Heart left ventricle (tissue), 16 donors: ENCODE measurements around the gene TNFAIP3. TPM values are rescaled to one million over a fixed set of nuclear protein-coding genes. Genes with fewer than 3 reads are reported as not detected.
"Not testable (repeated sequence)": the region's sequence is repeated elsewhere in the genome, so short reads cannot be mapped to it uniquely, and the experiment has no call there.

Experiments
- ATAC-seq, 4 donors: fragments of 200-7000 bp; cut with Tn5 transposase; one replicate each; pipeline ENCODE4 v1.9.1; 2020 to 2022; ENCODE audit warnings: moderate library complexity in 4 of 4, mild to moderate bottlenecking in 3 of 4, moderate number of reproducible peaks in 1 of 4
- DNase-seq, 5 donors: peaks; one replicate each; pipeline ENCODE4 v3.0.0-alpha.2; 2020
- H3K27ac ChIP-seq, 12 donors: fragments of 200-600 bp; sonication (generic) in 4 of 12; one replicate each; pipeline versions ENCODE4 v1.5.0 to v1.8.0; 2016 to 2022; ENCODE audit warnings: mild to moderate bottlenecking in 2 of 12
- H3K27me3 ChIP-seq, 9 donors: fragments of 200-600 bp; sonication (generic) in 2 of 9; one replicate each; pipeline versions ENCODE4 v1.5.1 to v1.8.0; 2016 to 2022; ENCODE audit warnings: mild to moderate bottlenecking in 3 of 9
- H3K36me3 ChIP-seq, 9 donors: fragments of 200-600 bp; sonication (generic) in 2 of 9; one replicate each; pipeline versions ENCODE4 v1.5.0 to v1.8.0; 2018 to 2022; ENCODE audit warnings: mild to moderate bottlenecking in 2 of 9
- H3K4me1 ChIP-seq, 12 donors: fragments of 200-600 bp; sonication (generic) in 4 of 12; one replicate each; pipeline versions ENCODE4 v1.5.0 to v1.8.0; 2016 to 2022; ENCODE audit warnings: mild to moderate bottlenecking in 3 of 12
- H3K4me3 ChIP-seq, 12 donors: fragments of 200-600 bp; sonication (generic) in 4 of 12; one replicate each; pipeline versions ENCODE4 v1.5.0 to v1.8.0; 2017 to 2022; ENCODE audit warnings: mild to moderate bottlenecking in 9 of 12, moderate library complexity in 4 of 12
- H3K9me3 ChIP-seq, 12 donors: fragments of 200-600 bp; sonication (generic) in 4 of 12; one replicate each; pipeline versions ENCODE4 v1.5.0 to v1.8.0; 2016 to 2022; ENCODE audit warnings: mild to moderate bottlenecking in 1 of 12
- CTCF ChIP-seq, 12 donors: fragments of 200-600 bp; sonication (generic) in 4 of 12; IDR thresholded peaks; one replicate each; pipeline versions ENCODE4 v1.5.0 to v1.8.0; 2018 to 2022; ENCODE audit warnings: antibody characterized with exemption in 12 of 12, mild to moderate bottlenecking in 5 of 12
- POLR2A ChIP-seq, 2 donors: fragments of 450-650 bp; IDR thresholded peaks; one replicate each; pipeline ENCODE4 v1.6.1; 2017; ENCODE audit warnings: antibody characterized with exemption in 2 of 2, mild to moderate bottlenecking in 2 of 2, moderate library complexity in 2 of 2
- WGBS, 4 donors: extraction: QIAGEN DNeasy Blood & Tissue Kit in 2 of 4; methylation state at CpG; one replicate each; pipeline versions ENCODE4 v1.1.5 to v1.1.7; 2013 to 2018; 5-methylcytosine and 5-hydroxymethylcytosine counted together
- intact Hi-C, 10 donors: fragments of 100-400 bp; cut with DNase I; formaldehyde crosslinking; loops; one replicate each; pipeline versions ENCODE4 v1.11.1 to v1.14.2; 2022
- polyA plus RNA-seq, 2 donors: library from polyadenylated mRNA; stranded (reverse); fragments of 200-250 nt; gene quantifications; one replicate each; pipeline ENCODE4 v1.2.3, GENCODE V29; 2013
- total RNA-seq, 9 donors: library from RNA; depleted of rRNA in 2 of 9; stranded (reverse); fragments of >200 nt in 2 of 9; fragmentation: NEBNext Ultra II Directional in 3 of 9; extraction: Animal tissue kit (Norgen Biotek cat#: 25700) in 3 of 9; gene quantifications; one replicate each; pipeline versions ENCODE4 v1.1.0 to v1.2.4, GENCODE V29; 2016 to 2023
- donor health status: ischemic (EF 13 %, LVEDD 7.1; RV severe dilation, severe dysfunction).
- donor health status: healthy with polysubstance abuse.
- donor health status: DM: no; HTN: yes; CAD: no.
- donor health status: DM: no; HTN: no; CAD: no.
- donor health status: ischemic (EF 25% LVEDD 6.9; RV normal size, moderate dysfunction).
- donor health status: ischemic (EF 25% LVEDD 5.7; RV mildly dilated, moderate dysfunction).
- donor health status: healthy.
- donor health status: DM: yes; HTN: yes; CAD: no.
- donor health status: ischemic (EF 35%, LVEDD 5.7; RV mildly dilated, moderate dysfunction).
- donor health status: nonischemic (EF 11% LVEDD 7.7; RV severe dilation, severe dysfunction).
- donor health status: DM: yes; HTN: yes; CAD: no.
- donor health status: PGD.
- donor health status: ischemic (EF 29% LVEDD 5.4; RV normal size, mild dysfunction).
- donor health status: nonischemic (EF 23%, LVEDD 6.1; RV moderate dilation, normal function).

Gene TNFAIP3
- total and polyA plus RNA-seq, 11 donors, result 3.0 to 33.7 (median 4.7) TPM

DNA sequence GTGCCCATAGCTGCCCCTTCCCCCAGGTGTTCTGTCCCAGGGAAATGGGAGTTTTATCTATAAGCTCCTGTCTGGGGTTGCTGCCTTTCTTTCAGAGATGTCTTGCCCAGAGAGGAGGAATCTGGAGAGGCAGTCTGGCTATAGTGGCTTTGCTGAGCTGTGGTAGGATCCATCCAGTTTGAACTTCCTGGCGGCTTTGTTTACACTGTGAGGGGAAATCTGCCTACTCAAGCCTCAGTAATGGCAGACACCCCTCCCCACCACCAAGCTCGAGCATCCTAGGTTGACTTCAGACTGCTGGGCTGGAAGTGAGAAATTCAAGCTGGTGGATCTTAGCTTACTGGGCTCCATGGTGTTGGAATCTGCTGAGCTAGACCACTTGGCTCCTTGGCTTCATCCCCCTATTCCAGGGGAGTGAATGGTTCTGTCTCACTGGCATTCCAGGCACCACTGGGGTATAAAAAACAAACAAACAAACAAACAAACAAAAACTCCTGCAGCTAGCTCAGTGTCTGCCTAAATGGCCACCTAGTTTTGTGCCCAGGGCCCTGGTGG is 24.0 kb downstream of the TNFAIP3 start:
- intact Hi-C loops, result no loop called here
- Histone ChIP-seq H3K4me3 (no peak overlapping the region), H3K4me1 (peaks cover 0 to 17% (median 2%) of the 10 kb centered on the region in 12 donors), H3K27me3 (no peaks in the 10 kb centered on the region), H3K36me3 (no peaks in the 10 kb centered on the region), H3K9me3 (peaks cover 0 to 14% (median 0%) of the 10 kb centered on the region in 12 donors), H3K27ac (no peak overlapping the region)
- ATAC-seq (no peak), DNase-seq (no peak)
- WGBS, 4 donors, result 54 to 75% (median 68%) methylated on average over 1 to 2 of the region's 2 CpGs
- TF ChIP-seq CTCF (IDR thresholded peaks at IDR 0.05), result no peak
- no peak for TF ChIP-seq POLR2A (IDR thresholded peaks at IDR 0.05)

DNA sequence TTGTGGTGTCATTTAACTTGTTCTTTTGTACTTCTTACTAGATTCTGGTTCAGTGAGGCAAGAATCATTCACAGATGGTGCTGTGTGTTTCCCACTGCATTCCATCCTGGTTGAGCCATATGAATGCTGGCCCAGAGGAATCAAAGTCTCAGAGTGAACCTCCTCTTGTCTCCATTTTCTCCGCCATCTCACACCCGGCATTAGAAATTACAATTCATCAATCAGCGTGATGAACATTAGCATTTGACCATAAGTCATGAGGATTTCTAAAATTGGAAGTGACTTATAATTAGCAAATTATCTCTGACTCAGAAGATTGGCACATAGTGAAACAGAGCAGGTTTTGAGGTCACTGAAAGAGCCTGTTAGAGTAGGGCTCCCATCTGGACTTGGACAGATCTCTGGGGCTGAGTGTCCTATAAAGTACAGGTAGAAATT is 25.2 kb downstream of the TNFAIP3 start:
- DNase-seq, result no peak
- H3K4me3 ChIP-seq, result no peak overlapping the region
- TF ChIP-seq CTCF (IDR thresholded peaks at IDR 0.05), result no peak
- TF ChIP-seq POLR2A (IDR thresholded peaks at IDR 0.05), result no peak
- intact Hi-C loops, result no loop called here
- WGBS, 4 donors, result 55 to 85% (median 70%) methylated on average over 3 of the region's 3 CpGs
- no peak overlapping the region for H3K27ac ChIP-seq
- peak in 3 of 4 donors; percentile 66 to 80 (median 79) for ATAC-seq
- peaks cover 0 to 8% (median 0%) of the 10 kb centered on the region in 12 donors for H3K9me3 ChIP-seq
- H3K36me3 ChIP-seq, result no peaks in the 10 kb centered on the region
- H3K4me1 ChIP-seq, result peaks cover 0 to 17% (median 2%) of the 10 kb centered on the region in 12 donors
- H3K27me3 ChIP-seq, result no peaks in the 10 kb centered on the region

- WGBS, 4 donors, result 89 to 91% (median 90%) methylated on average over 3 of the region's 3 CpGs
- H3K36me3 ChIP-seq, result no peaks in the 10 kb centered on the region
- DNase-seq, result no peak
- intact Hi-C loops, result no loop called here
- H3K9me3 ChIP-seq, result peaks cover 0 to 6% (median 0%) of the 10 kb centered on the region in 12 donors
- H3K27me3 ChIP-seq, result no peaks in the 10 kb centered on the region
- H3K27ac ChIP-seq, result no peak overlapping the region
- no peak for ATAC-seq
- TF ChIP-seq POLR2A (IDR thresholded peaks at IDR 0.05), result no peak
- no peak for TF ChIP-seq CTCF (IDR thresholded peaks at IDR 0.05)
- no peak overlapping the region for H3K4me3 ChIP-seq
- peaks cover 0 to 17% (median 2%) of the 10 kb centered on the region in 12 donors for H3K4me1 ChIP-seq
These were observed 26.1 kb downstream of the TNFAIP3 start for GRCh38 chr6:137893181-137893580.

- DNase-seq (no peak), ATAC-seq (no peak)
- TF ChIP-seq POLR2A (IDR thresholded peaks at IDR 0.05) (no peak), CTCF (IDR thresholded peaks at IDR 0.05) (no peak)
- intact Hi-C loops, result no loop called here
- Histone ChIP-seq H3K9me3 (peaks cover 0 to 3% (median 0%) of the 10 kb centered on the region in 12 donors), H3K27ac (no peak overlapping the region), H3K4me3 (no peak overlapping the region), H3K36me3 (no peaks in the 10 kb centered on the region), H3K27me3 (no peaks in the 10 kb centered on the region), H3K4me1 (peaks cover 0 to 17% (median 2%) of the 10 kb centered on the region in 12 donors)
- 92 to 94% (median 93%) methylated on average over 2 of the region's 2 CpGs for WGBS, 4 donors
These were observed 26.7 kb downstream of the TNFAIP3 start for GRCh38 chr6:137893726-137894125.

DNA sequence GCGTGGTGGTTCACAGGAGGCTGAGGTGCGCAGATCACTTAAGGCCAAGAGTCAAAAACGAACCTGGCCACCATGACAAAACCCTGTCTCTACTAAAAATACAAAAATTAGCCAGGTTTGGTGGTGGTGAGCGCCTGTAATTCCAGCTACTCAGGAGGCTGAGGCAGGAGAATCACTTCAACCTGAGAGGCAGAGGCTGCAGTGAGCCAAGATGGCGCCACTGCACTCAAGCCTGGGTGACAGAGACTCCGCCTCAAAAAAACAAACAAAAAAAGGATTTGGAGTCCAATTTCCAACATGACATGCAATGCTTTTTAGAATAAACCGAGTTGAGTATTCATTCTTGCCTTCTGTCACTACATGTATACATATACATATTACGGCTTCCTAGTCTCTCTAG is 27.3 kb downstream of the TNFAIP3 start:
- WGBS, 4 donors, result 70 to 84% (median 71%) methylated on average over 8 of the region's 8 CpGs
- ATAC-seq, H3K4me3 ChIP-seq, DNase-seq, intact Hi-C loops, H3K27ac ChIP-seq, H3K36me3 ChIP-seq, H3K9me3 ChIP-seq, H3K27me3 ChIP-seq: not testable (repeated sequence)
- H3K4me1 ChIP-seq, result peaks cover 0 to 17% (median 2%) of the 10 kb centered on the region in 12 donors
